Activated T-cell treated with anti-CD3 and anti-CD28 coated beads for 4 hours (primary cell): ENCODE results near the gene PCDH12.

ENCODE experiments used
- DNase-seq: peaks from one replicate; pipeline ENCODE4 v3.0.0-alpha.2; 2020

The PCDH12 gene

DNA sequence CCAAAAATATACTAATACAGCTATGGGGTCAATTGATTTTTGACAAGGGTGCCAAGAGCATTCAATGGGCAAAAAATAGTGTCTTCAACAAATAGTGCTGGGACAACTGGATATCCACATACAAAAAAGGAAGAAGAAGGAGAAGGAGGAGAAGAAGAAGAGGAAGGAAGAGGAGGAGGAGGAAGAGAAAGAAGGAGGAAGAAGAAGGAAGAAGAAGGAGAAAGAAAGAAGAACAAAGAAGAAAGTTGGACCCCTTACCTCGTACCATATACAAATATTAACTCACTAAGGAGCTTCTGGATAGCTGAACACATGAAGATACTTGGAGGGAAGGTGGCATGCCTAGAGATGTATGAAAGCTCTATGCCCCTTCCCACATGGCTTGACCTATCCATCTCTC, 51.5 kb downstream of the PCDH12 start:
- DNase-seq = no peak

DNA sequence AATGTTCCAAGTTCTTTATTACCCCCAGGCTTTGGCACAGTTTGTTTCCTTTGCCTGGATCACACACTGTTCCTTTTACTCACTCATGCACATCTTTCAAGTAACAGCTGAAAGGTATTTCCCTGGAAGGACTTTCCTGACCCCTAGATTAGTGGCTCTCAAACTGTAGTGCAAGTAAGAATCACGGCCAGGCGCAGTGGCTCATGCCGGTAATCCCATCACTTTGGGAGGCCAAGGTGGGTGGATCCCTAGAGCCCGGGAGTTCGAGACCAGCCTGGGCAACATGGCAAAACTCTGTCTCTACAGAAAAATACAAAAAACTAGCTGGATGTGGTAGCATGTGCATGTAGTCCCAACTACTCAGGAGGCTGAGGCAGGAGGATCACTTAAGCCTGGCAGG, 53.5 kb downstream of the PCDH12 start:
- no peak for DNase-seq

DNA sequence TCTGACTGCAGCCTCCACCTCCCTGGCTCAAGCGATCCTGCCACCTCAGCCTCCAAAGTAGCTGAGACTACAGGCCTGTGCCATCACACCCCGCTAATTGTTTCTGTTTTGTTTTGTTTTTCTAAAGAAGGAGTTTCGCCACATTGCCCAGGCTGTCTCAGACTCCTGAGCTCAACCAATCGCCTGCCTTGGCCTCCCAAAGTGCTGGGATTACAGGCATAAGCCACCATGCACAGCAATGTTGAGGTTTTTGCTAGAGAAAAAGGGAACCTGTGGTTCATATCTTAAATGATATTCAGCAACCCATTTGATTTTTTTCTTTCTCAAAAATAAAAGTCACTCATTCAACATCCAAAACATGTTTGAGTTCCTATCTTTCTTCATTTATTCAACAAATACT, 54.7 kb downstream of the PCDH12 start:
- no peak for DNase-seq

DNA sequence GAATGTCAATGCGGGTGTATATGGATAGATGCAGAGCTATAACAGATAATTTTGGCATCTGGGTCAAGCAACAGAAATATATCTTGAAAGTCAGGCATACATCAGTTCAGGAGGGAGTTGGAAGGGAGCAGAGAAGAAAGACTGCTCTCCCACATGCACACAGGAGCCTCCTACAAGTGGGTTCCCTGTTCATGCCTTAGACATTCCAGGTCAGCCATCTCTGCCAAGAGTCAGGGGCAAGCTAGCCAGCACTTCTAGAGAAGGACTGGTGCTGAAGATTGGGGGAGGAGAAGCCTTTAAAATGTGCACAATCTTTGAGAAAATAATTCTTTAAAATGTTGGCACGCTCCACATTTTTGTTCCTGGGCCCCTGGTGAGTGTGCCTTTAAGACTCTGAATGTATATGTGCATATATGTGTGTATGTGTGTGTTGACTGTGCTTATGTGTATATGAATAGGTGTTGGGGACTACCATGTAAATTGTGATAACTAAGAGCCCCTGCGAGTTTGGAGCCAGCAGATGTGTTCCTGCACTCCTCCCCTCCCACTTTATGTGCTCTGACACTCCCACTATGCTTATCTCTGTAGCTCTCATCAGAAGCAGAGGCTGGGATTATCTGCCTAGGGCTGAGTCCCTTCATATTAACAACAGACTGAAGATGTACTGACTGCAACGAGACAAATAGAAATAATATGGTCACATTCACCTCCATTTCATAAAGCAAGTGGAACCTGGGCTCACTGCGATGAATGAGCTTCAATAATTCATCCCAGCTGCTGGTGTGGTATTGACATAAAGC, 55.8 kb downstream of the PCDH12 start:
- DNase-seq = no peak

DNA sequence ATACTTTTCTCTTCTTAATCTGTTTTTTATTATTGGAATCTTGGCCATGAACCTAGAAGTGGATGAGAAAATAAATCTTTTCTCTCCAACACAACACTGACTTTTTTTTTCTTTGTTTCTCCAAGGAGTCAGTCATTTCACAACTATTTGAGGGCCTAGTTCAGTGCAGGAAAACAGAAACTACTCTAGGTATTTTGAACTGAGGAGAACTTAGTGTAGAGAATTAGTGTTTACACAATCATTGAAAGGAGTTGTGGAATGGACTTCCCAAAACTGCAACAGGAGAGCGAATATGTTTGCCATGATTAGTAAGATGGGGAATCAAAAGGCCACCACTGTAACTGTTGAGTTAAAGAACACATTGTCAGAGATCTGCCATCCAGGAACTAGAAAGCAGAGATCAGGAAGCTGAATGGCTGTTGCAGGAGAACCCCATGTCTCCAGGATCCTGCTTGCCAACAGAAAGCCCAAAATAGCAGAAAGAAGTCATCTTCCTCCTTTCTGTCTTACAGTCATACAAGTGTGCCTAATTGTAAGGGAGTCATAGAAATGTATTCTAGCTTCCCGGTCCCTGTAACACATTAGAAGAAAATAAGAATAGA, 59.5 kb downstream of the PCDH12 start:
- no peak for DNase-seq

DNA sequence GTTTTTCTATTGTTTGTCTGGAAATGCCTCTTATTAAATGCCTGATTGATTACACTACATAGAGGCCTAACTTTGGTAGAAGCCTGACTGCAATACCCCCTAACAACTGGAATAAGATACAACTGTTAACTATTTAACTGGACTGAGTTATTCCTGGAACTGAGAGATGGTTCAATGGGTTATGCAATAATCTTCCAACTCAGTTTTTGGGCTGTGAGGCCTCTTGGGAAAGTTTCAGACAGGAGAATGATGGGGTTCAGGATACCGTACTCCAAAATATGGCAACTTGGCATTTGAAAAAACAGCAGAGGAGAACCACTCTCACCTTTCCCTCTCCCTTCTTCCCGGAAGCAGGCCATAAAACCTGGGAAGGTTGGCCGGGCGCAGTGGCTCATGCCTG, 60.6 kb downstream of the PCDH12 start:
- no peak for DNase-seq
